GM10266 (cell line): ENCODE measurements around the gene PCDHGC3.

ENCODE experiments used
- DNase-seq: peaks from one replicate; pipeline ENCODE4 v3.0.0; 2012; ENCODE audit errors: extremely low spot score
- CTCF ChIP-seq: IDR thresholded peaks from 2 replicates; pipeline ENCODE4 v1.5.1; 2012; ENCODE audit warnings: mild to moderate bottlenecking, low read depth; ENCODE audit not compliant: control insufficient read depth, insufficient read depth; ENCODE audit errors: missing control alignments

PCDHGC3 gene

GRCh38 chr5:141496038-141496437, 20.3 kb downstream of the PCDHGC3 start:
- no peak for TF ChIP-seq CTCF
- no peak for DNase-seq

- DNase-seq = no peak
- TF ChIP-seq CTCF = no peak
These were observed 26.0 kb downstream of the PCDHGC3 start for GRCh38 chr5:141501761-141502160.

GRCh38 chr5:141503681-141504080, 27.9 kb downstream of the PCDHGC3 start:
- DNase-seq = no peak
- no peak for TF ChIP-seq CTCF

GRCh38 chr5:141504216-141504615, 28.4 kb downstream of the PCDHGC3 start:
- no peak for DNase-seq
- TF ChIP-seq CTCF = no peak

- no peak for DNase-seq
- no peak for TF ChIP-seq CTCF
These were observed 30.8 kb downstream of the PCDHGC3 start for GRCh38 chr5:141506381-141507155.

- DNase-seq = peak; percentile 38
- no peak for TF ChIP-seq CTCF
These were observed 31.8 kb downstream of the PCDHGC3 start for GRCh38 chr5:141507387-141508091.

GRCh38 chr5:141508440-141508797, 32.7 kb downstream of the PCDHGC3 start:
- DNase-seq = peak; percentile 33
- TF ChIP-seq CTCF = no peak
